ENCODE measurements around the gene LBH. TPM values are rescaled to one million over a fixed set of nuclear protein-coding genes. Genes with fewer than 3 reads are reported as not detected.

Gene LBH
- total RNA-seq, 4 donors from 2014 or later: 13.4 to 72.0 (median 42.6) TPM

DNA sequence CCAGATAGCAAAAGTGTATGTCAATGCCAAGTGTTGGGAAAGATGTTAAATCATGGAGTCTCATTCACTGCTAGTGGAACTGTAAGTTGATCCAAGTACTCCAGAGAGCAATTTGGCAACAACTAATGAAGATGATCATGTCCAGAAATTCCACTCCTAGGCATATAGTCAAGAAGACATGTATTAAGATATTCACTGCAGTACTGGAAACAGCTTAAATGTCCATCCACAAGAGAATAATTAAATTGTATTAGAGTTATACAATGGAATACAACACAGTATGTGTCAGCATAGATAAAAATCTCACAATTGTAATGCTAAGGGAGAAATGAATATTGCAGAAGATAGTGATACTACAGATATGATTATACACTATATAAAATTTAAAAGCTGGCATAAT is 15.2 kb upstream of the LBH start:
- intact Hi-C loops (cut with DNase I; ENCODE audit: low total_unique reads): no loop called here
- no peak for DNase-seq (ENCODE audit: low spot score in 2 of 2)

DNA sequence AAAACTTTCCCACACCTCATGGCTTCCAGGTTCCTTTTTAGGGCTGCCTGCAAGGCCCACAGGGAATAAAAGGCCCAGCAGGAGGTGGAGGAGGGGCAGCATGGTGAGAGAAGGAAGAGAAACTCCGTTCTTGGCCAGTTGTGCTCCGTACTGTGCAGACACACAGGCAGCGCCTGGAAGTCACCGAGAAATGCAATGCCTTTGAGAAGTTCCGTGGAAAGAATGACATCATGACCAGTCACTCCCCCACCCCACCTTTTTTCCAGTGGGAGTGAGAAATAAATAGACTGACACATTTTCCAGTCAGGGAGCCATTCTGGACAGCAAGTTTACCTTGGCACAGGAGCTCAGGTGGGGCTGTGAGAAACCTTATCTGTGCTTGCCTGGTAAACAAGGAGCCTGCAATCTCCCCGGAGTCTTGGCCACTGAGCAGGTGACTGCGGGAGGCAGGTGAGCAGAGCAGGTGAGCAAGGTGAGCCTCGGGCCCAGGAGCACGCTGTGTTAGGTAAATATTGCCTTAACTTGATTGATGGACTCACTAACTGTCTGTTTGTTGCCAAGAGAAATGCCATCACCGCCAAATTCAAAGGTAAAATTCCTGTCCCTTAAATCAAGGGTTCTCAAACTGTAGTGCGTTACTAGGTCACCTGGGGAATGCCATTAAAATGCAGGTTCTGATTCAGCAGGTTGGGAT is 13.5 kb upstream of the LBH start:
- intact Hi-C loops (cut with DNase I; ENCODE audit: low total_unique reads): no loop called here
- H3K4me3 ChIP-seq (ENCODE audit: low read depth, poor library complexity, severe bottlenecking): no peak overlapping the region
- peak in 1 of 2 donors; percentile 74 for DNase-seq (ENCODE audit: low spot score in 2 of 2)
- TF ChIP-seq, protein P1, sequence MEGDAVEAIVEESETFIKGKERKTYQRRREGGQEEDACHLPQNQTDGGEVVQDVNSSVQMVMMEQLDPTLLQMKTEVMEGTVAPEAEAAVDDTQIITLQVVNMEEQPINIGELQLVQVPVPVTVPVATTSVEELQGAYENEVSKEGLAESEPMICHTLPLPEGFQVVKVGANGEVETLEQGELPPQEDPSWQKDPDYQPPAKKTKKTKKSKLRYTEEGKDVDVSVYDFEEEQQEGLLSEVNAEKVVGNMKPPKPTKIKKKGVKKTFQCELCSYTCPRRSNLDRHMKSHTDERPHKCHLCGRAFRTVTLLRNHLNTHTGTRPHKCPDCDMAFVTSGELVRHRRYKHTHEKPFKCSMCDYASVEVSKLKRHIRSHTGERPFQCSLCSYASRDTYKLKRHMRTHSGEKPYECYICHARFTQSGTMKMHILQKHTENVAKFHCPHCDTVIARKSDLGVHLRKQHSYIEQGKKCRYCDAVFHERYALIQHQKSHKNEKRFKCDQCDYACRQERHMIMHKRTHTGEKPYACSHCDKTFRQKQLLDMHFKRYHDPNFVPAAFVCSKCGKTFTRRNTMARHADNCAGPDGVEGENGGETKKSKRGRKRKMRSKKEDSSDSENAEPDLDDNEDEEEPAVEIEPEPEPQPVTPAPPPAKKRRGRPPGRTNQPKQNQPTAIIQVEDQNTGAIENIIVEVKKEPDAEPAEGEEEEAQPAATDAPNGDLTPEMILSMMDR (IDR thresholded peaks at IDR 0.05): no peak
- no peak for TF ChIP-seq POLR2A (IDR thresholded peaks at IDR 0.05)
- WGBS, 2 donors: 38 to 39% methylated on average over 11 of the region's 11 CpGs

More for the DNA sequence above, 15.2 kb upstream of the LBH start:
- H3K4me3 ChIP-seq (ENCODE audit: low read depth, poor library complexity, severe bottlenecking): no peak overlapping the region
- TF ChIP-seq, protein P1 (IDR thresholded peaks at IDR 0.05): no peak
- TF ChIP-seq POLR2A (IDR thresholded peaks at IDR 0.05): no peak

DNA sequence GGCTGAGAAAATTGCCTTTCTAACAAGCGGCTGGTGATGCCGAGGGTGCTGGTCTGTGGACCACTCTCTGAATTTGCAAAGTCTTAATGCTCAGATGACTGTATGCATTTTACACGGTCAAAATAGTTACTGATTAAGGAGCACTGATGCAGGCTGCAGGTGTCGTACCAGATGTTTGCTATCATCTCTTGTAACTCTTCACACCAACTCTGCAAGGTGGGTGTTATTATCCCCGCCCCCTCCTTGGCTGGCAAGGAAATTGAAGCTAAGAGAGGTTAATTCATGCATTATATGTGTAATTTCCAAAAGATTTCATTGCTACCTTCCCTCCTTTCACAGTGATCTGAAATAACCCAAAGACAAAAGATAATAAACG is 13.0 kb upstream of the LBH start:
- peak in 1 of 2 donors; percentile 40 for DNase-seq (ENCODE audit: low spot score in 2 of 2)

DNA sequence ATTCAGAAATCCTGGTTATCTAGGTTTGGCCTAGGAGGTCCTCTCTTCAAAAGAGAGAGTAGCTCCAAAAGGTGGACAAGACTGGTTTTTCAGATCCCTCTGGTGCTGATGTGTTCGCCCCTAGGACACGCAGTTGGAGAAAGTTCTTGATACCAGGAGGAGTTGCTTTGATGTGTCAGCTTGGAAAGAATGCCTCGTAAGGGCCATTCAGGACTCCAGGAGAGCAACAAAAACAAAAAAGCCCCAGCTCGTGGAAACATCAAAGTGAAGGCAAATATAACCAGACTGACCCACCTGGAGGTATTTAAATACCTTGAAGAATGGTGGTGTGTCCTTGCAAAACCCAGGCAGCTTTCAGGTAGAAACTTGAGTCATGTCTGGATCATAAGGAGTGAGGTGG is 12.5 kb upstream of the LBH start:
- H3K4me3 ChIP-seq (ENCODE audit: low read depth, poor library complexity, severe bottlenecking): no peak overlapping the region
- DNase-seq (ENCODE audit: low spot score in 2 of 2): no peak
- TF ChIP-seq, protein P1 (IDR thresholded peaks at IDR 0.05): no peak
- TF ChIP-seq POLR2A (IDR thresholded peaks at IDR 0.05): no peak
- WGBS, 2 donors: 80 to 85% methylated on average over 4 of the region's 4 CpGs
- intact Hi-C loops (cut with DNase I; ENCODE audit: low total_unique reads): no loop called here

More for the DNA sequence above, 13.0 kb upstream of the LBH start:
- intact Hi-C loops (cut with DNase I; ENCODE audit: low total_unique reads): no loop called here
- H3K4me3 ChIP-seq (ENCODE audit: low read depth, poor library complexity, severe bottlenecking): no peak overlapping the region
- 79% methylated on average over 6 of the region's 6 CpGs for WGBS, 2 donors
- no peak for TF ChIP-seq POLR2A (IDR thresholded peaks at IDR 0.05)
- TF ChIP-seq, protein P1 (IDR thresholded peaks at IDR 0.05): no peak

DNA sequence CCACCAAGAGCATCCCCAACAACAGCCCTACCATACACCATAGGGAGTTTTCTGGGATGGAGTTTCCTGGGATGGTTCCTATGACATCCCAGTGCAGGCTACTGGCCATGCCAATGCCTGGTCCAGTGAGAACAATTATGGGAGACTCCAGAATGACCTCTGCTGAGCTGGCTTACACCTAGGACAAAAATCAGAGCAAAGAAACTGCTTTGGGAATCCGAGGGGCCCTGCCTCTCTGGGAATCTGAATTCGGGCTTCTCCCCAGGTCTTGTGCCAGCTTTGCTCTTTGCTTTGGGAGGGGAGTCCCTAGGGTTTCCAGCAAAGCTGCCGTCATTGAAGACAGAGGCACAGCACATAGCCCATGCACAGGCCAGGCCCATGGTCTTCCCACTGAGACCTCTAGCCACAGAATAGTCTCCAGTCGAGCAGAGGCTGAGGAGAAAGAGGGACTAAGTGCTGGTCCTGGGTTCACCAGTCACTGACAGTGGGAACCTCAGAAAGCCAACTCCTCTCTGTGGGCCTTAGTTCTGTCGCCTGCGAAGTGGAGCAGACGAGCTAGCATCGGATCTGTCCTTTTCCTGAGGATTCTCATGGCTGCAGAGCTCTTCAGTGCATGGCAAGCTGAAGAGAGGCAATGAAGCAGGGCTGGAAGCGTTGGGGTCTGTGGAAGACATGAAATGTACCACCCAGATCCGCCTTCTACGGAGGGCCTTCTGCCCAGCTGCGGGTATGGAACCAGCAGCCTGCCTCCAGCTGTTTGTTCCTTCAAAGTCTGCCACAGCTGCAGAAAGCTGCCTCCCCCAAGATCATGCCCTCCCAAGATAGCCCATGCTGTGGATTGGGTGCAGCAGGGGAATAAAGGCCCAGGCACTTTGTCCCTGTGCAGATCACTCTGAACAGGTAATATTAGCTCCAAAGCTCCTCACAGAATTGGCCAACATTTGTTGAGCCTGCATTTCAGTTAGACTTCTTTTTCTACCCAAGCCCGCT is 11.2 kb upstream of the LBH start:
- peak in 1 of 2 donors; percentile 70 for DNase-seq (ENCODE audit: low spot score in 2 of 2)
- TF ChIP-seq, protein P1 (IDR thresholded peaks at IDR 0.05): no peak
- no peak for TF ChIP-seq POLR2A (IDR thresholded peaks at IDR 0.05)
- 92 to 95% methylated on average over 13 of the region's 13 CpGs for whole genome bisulfite sequencing, 2 donors
- intact Hi-C loops (cut with DNase I; ENCODE audit: low total_unique reads): no loop called here
- no peak overlapping the region for H3K4me3 ChIP-seq (ENCODE audit: low read depth, poor library complexity, severe bottlenecking)

Data from lower leg skin (tissue), 4 donors.